AG04450 (cell line): Measurements from ENCODE around the gene FKRP. TPM values are rescaled to one million over a fixed set of nuclear protein-coding genes. Genes with fewer than 3 reads are reported as not detected.
"Not testable (repeated sequence)": the region's sequence is repeated elsewhere in the genome, so short reads cannot be mapped to it uniquely, and the experiment has no call there.

ENCODE experiments used
- CTCF ChIA-PET: fragments of 300-600, 350-600 bp; formaldehyde crosslinking; extraction: SDS; loops from one replicate; lab custom pipeline; 2022; ENCODE audit warnings: antibody characterized with exemption, inconsistent platforms; lab: Charles Lee
- POLR2A ChIA-PET: fragments of 350-600 bp; formaldehyde crosslinking; extraction: SDS; loops from one replicate; lab custom pipeline; 2021; ENCODE audit warnings: antibody characterized with exemption, inconsistent platforms; lab: Yijun Ruan, JAX
- DNase-seq: peaks from one replicate; pipeline ENCODE4 v3.0.0-alpha.2; 2011; ENCODE audit warnings: low read depth, low spot score
- H3K27ac ChIP-seq: one replicate; pipeline ENCODE4 v1.5.1; 2012; ENCODE audit warnings: low read depth, low read length, control low read depth
- H3K27me3 ChIP-seq: one replicate; pipeline ENCODE4 v1.6.0; 2012; ENCODE audit warnings: low read length; ENCODE audit not compliant: control insufficient read depth, insufficient read depth
- H3K4me3 ChIP-seq: 2 replicates; pipeline ENCODE4 v1.5.1; 2011; ENCODE audit warnings: mild to moderate bottlenecking, low read depth, low read length, control low read depth
- H3K9me3 ChIP-seq: 2 replicates; pipeline ENCODE4 v1.5.1; 2012; ENCODE audit warnings: low read length; ENCODE audit not compliant: control insufficient read depth, insufficient read depth
- polyA plus RNA-seq: library from polyadenylated mRNA; depleted of rRNA; stranded (reverse); fragments of >200 nt; gene quantifications from 2 replicates; pipeline ENCODE4 v1.2.3, GENCODE V29; 2011
- TF ChIP-seq, protein P1 (sequence below): IDR thresholded peaks from 2 replicates; pipeline ENCODE4 v1.5.1; 2011; ENCODE audit warnings: low read depth, low read length, control low read depth, inconsistent platforms

Gene FKRP
- polyA plus RNA-seq, 1 experiment: 12.1 TPM

DNA sequence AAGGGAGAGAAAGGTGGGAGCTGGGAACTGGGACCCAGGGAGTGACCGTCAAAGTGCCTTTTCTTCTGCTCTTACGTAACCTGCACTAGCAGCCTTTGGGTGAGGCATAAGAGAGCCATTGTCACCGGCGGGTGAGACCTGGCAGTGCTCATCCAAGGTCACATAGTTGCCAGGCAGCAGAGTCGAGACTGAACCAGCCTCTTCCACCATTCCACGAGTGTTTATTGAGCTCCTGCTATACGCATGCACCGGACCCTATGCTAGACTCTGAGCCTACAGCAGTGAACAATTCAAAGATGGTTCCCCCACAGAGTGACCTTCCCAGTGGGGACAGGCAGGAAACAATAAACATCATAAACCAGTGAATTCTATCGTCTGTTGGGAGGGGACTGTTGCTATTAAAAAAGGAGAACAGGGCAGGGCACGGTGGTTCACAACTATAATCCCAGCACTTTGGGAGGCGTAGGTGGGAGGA lies 19.0 kb downstream of the FKRP start:
- Histone ChIP-seq H3K4me3 (no peak overlapping the region), H3K27ac (no peak overlapping the region), H3K9me3 (no peaks in the 10 kb centered on the region), H3K27me3 (no peaks in the 10 kb centered on the region)
- POLR2A ChIA-PET: interaction anchor here (1.3 kb wide), 1 partner anchor 24 kb away, joined by 3 read pairs; the partner anchor contains the start of gene SLC1A5
- DNase-seq: no peak
- CTCF ChIA-PET: no interaction called here
- TF ChIP-seq, protein P1, sequence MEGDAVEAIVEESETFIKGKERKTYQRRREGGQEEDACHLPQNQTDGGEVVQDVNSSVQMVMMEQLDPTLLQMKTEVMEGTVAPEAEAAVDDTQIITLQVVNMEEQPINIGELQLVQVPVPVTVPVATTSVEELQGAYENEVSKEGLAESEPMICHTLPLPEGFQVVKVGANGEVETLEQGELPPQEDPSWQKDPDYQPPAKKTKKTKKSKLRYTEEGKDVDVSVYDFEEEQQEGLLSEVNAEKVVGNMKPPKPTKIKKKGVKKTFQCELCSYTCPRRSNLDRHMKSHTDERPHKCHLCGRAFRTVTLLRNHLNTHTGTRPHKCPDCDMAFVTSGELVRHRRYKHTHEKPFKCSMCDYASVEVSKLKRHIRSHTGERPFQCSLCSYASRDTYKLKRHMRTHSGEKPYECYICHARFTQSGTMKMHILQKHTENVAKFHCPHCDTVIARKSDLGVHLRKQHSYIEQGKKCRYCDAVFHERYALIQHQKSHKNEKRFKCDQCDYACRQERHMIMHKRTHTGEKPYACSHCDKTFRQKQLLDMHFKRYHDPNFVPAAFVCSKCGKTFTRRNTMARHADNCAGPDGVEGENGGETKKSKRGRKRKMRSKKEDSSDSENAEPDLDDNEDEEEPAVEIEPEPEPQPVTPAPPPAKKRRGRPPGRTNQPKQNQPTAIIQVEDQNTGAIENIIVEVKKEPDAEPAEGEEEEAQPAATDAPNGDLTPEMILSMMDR: no peak

DNA sequence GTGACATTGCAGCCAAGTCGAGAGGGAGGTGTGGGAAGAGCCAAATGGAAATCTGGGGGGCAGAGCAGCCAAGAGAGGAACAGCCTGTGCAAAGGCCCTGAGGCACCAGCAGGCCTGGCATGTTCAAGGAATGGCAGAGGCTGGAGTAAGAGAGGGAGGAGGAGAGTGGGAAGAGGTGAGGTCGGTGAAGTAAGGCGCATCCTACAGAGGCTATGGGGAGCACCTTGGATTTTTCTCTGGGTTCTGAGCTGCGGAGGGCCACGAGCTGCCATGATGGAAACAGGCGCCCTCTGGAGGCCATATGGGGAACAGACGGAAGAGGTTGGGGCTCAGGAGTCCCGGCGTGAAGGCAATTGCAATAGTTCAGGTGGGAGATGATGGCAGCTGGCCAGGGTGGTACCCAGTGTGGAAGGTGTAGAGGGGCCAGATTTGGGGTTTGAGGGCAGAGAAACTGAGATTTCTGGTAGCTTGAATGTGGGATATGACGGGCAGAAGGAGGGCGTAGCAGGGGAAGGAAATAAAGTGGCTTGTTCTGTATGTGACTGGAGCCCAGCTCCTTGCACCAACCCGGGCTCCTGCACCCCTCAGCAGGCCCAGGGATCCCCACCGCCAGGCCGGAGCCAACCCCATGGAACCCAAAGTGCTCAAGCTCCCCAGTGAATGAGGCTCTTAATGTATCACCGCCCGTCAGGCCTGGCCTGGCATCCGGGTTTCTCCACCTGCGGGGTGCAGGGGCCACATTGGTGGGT lies 20.9 kb downstream of the FKRP start:
- ChIA-PET POLR2A (interaction anchor here (1.0 kb wide), 1 partner anchor 11 kb away, joined by 3 read pairs; no protein-coding TSS in a partner anchor), CTCF (interaction anchor here (1.0 to 1.5 kb wide), 7 partner anchors 9 to 213 kb away, joined by 3 to 17 read pairs (median 3); no protein-coding TSS in a partner anchor)
- Histone ChIP-seq H3K27ac (no peak overlapping the region), H3K4me3 (no peak overlapping the region), H3K9me3 (no peaks in the 10 kb centered on the region), H3K27me3 (no peaks in the 10 kb centered on the region)
- no peak for DNase-seq
- TF ChIP-seq, protein P1: peak; percentile 68

DNA sequence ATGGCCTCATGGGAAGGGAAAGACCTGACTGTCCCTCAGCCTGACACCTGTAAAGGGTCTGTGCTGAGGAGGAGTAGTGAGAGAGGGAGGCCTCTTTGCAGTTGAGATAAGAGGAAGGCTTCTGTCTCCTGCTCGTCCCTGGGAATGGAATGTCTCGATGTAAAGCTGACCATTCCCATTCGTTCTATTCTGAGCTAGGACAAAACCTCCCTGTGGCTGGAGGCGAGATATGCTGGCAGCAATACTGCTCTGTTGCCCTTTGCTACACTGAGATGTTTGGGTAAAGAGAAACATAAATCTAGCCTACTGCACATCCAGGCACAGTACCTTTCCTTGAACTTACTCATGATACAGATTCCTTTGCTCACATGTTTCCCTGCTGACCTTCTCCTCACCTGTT lies 22.9 kb downstream of the FKRP start:
- POLR2A ChIA-PET, H3K27ac ChIP-seq, DNase-seq, H3K27me3 ChIP-seq, H3K4me3 ChIP-seq, H3K9me3 ChIP-seq: not testable (repeated sequence)
- CTCF ChIA-PET: interaction anchor here (1.0 kb wide), 1 partner anchor 72 kb away, joined by 5 read pairs; no protein-coding TSS in a partner anchor

DNA sequence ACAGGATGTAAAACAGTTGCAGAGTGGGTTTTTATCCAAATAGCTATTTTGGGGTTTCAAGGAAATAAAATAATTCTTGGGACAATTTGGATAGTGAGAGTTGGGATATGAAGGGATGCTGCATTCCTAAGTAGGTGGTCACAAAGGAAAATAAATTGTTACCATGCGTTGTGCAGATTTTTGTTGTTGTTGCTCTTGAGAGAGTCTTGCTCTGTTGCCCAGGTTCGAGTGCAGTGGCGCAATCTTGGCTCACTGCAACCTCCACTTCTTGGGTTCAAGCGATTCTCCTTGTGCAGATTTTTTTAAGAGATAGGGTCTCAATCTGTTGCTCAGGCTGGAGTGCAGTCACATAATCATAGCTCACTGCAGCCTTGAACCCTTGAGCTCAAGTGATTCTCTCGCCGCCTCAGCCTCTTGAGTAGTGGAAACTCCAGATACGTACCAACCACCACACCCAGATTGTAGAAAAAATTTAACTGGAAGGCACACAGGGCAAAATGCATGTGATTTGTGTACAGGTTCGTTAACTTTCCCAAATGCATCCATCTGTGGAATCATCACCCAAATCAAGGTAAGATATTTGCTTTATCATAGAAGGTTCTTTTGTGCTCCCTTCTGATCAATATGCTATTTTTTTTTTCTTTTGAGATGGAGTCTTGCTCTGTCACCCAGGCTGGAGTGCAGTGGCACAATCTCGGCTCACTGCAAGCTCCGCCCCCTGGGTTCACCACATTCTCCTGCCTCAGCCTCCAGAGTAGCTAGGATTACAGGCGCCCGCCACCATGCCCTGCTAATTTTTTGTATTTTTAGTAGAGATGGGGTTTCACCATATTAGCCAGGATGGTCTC lies 26.5 kb downstream of the FKRP start:
- DNase-seq: no peak
- TF ChIP-seq, protein P1: no peak
- Histone ChIP-seq H3K27ac (no peak overlapping the region), H3K4me3 (no peak overlapping the region), H3K27me3 (no peaks in the 10 kb centered on the region), H3K9me3 (no peaks in the 10 kb centered on the region)
- ChIA-PET CTCF (interaction anchor here (0.9 to 1.5 kb wide), 3 partner anchors 68 to 261 kb away, joined by 3 to 4 read pairs (median 3); no protein-coding TSS in a partner anchor), POLR2A (interaction anchor here (0.6 to 1.5 kb wide), 2 partner anchors 8 to 68 kb away, joined by 5 to 6 read pairs; no protein-coding TSS in a partner anchor)

DNA sequence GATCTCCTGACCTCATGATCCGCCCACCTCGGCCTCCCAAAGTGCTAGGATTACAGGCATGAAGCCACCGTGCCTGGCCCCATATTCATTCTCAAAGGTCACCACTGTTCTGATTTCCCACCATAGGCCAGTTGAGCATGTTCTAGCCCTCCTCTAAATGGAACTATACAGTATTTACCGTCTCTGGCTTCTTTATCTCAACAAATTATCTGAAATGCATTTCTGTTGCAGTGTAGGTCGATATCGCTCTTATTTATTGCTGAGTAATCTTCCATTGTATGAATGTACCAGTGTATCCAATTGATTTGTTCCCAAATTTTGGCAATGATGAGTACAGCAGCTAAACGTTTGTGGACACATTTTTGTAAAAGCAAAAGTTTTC lies 27.2 kb downstream of the FKRP start:
- TF ChIP-seq, protein P1: no peak
- no peaks in the 10 kb centered on the region for H3K27me3 ChIP-seq
- H3K4me3 ChIP-seq: no peak overlapping the region
- H3K9me3 ChIP-seq: no peaks in the 10 kb centered on the region
- POLR2A ChIA-PET: interaction anchor here (1.5 kb wide), 1 partner anchor 8 kb away, joined by 6 read pairs; no protein-coding TSS in a partner anchor
- no peak for DNase-seq
- CTCF ChIA-PET: interaction anchor here (0.9 to 1.5 kb wide), 3 partner anchors 67 to 260 kb away, joined by 3 to 4 read pairs (median 3); no protein-coding TSS in a partner anchor
- no peak overlapping the region for H3K27ac ChIP-seq
